ENCODE results near the gene FCAR. TPM values are rescaled to one million over a fixed set of nuclear protein-coding genes. Genes with fewer than 3 reads are reported as not detected.

The FCAR gene
- total and polyA plus RNA-seq, 2 of the 4 experiments (the other 2 are of a cell fraction): not detected

GRCh38 chr19:54905803-54906511, 31.9 kb downstream of the FCAR start, which contains the start of gene NCR1:
NCR1 (plus strand) TSS chr19:54906148; CDS start chr19:54906188, 40 bp downstream.
- no peaks in the 10 kb centered on the region for H3K36me3 ChIP-seq (ENCODE audit: control insufficient read depth, insufficient read depth, low read length)
- no peaks in the 10 kb centered on the region for H3K4me1 ChIP-seq (ENCODE audit: control insufficient read depth, insufficient read depth, low read length)
- dilution Hi-C loops (cut with HindIII; ENCODE audit: low sequenced_read_pairs, unreplicated experiment): no loop called here
- no peaks in the 10 kb centered on the region for H3K79me1 ChIP-seq (ENCODE audit: low read depth in 1 of 2, low read length in 2 of 2)
- H3K4ac ChIP-seq (ENCODE audit: low read depth, low read length): no peak within 1 kb of the TSS
- no peaks in the 10 kb centered on the region for H4K20me1 ChIP-seq (ENCODE audit: insufficient read depth, low read length)
- H4K5ac ChIP-seq (ENCODE audit: low read depth, low read length): no peak within 1 kb of the TSS
- H3K18ac ChIP-seq (ENCODE audit: low read depth, low read length): no peak within 1 kb of the TSS
- CTCF ChIA-PET: no interaction called here
- no peak within 1 kb of the TSS for H2BK15ac ChIP-seq (ENCODE audit: low read depth, low read length)
- DNase-seq (no peak), ATAC-seq (ENCODE audit: low read depth) (no peak)
- no peak within 1 kb of the TSS for H2BK20ac ChIP-seq (ENCODE audit: low read depth, low read length)
- in situ Hi-C loops (cut with MboI; ENCODE audit: low sequenced_read_pairs): no loop called here
- H4K91ac ChIP-seq (ENCODE audit: insufficient read depth, low read depth, low read length): no peak within 1 kb of the TSS
- no TSS peak for BruUV-seq (replicated peaks)
- H2AK5ac ChIP-seq (ENCODE audit: low read depth, low read length): no peak within 1 kb of the TSS
- H4K8ac ChIP-seq (ENCODE audit: low read depth in 2 of 2, low read length in 2 of 2): no peak within 1 kb of the TSS
- intact Hi-C loops (cut with micrococcal nuclease): no loop called here
- no peaks in the 10 kb centered on the region for H3K9me1 ChIP-seq (ENCODE audit: insufficient read depth, low read length)
- H2BK120ac ChIP-seq (ENCODE audit: low read depth, low read length): no peak within 1 kb of the TSS
- no peak within 1 kb of the TSS for H3K4me2 ChIP-seq (ENCODE audit: low read depth, low read length)
- H2AK9ac ChIP-seq (replicated peaks; ENCODE audit: low read depth, low read length, poor library complexity): no peak within 1 kb of the TSS
- H3K14ac ChIP-seq (replicated peaks; ENCODE audit: low read depth, low read length): no peak within 1 kb of the TSS
- POLR2A ChIA-PET (ENCODE audit: unreplicated experiment): no interaction called here
- no peak within 1 kb of the TSS for H3K56ac ChIP-seq (ENCODE audit: extremely low read depth, insufficient read depth, low read length)
- no peak within 1 kb of the TSS for H3K23ac ChIP-seq (ENCODE audit: low read depth, low read length)
- no peaks in the 10 kb centered on the region for H3K27me3 ChIP-seq (ENCODE audit: control insufficient read depth, insufficient read depth, low read length)
- H2AFZ ChIP-seq (replicated peaks; ENCODE audit: low read length, poor library complexity): peak within 1 kb of the TSS; percentile 32
- H3K4me3 ChIP-seq (ENCODE audit: insufficient read depth, low read depth, low read length): no peak within 1 kb of the TSS
- H2BK5ac ChIP-seq (ENCODE audit: low read depth, low read length, poor library complexity, severe bottlenecking): no peak within 1 kb of the TSS
- H3K9ac ChIP-seq (ENCODE audit: low read depth, low read length): no peak within 1 kb of the TSS
- peaks cover 19% of the 10 kb centered on the region for H3K9me3 ChIP-seq (ENCODE audit: control insufficient read depth, insufficient read depth, low read length)
- TF ChIP-seq SMC3 (IDR thresholded peaks at IDR 0.05; ENCODE audit: low read depth, low read length) (no peak), USF2 (IDR thresholded peaks at IDR 0.05; ENCODE audit: low read depth, low read length) (no peak), BHLHE40 (IDR thresholded peaks at IDR 0.05; ENCODE audit: low read depth, low read length) (no peak), CEBPB (IDR thresholded peaks at IDR 0.05; ENCODE audit: low read depth, low read length) (no peak)
- no peak within 1 kb of the TSS for H3K27ac ChIP-seq (ENCODE audit: insufficient read depth, low read length)
- WGBS, 2 experiments (ENCODE audit: extremely low coverage in 2 of 2, insufficient read length in 1 of 2): 0% methylated on average over 1 of the region's 22 CpGs; no CpG with 5 or more reads in 1 of the 2 experiments
